DOHH2 (cell line): ENCODE measurements around the gene VPS26A.

ENCODE experiments used
- CTCF ChIP-seq: fragments of 200-600 bp; sonication (generic); IDR thresholded peaks from one replicate; pipeline ENCODE4 v1.5.1; 2014; ENCODE audit warnings: antibody characterized with exemption, mild to moderate bottlenecking, low read depth, low read length; ENCODE audit not compliant: poor library complexity, severe bottlenecking
- EZH2phosphoT487 ChIP-seq: fragments of 200-600 bp; sonication (generic); IDR thresholded peaks from 2 replicates; pipeline ENCODE4 v1.6.1; 2017; ENCODE audit warnings: borderline replicate concordance, mild to moderate bottlenecking, antibody characterized with exemption, low read length, moderate library complexity, mixed read lengths

- TF ChIP-seq CTCF (no peak), EZH2phosphoT487 (no peak)
These were observed 21.5 kb upstream of the VPS26A start for GRCh38 chr10:69102440-69102839.
